ENCODE data around the gene CRIP2.

DNA sequence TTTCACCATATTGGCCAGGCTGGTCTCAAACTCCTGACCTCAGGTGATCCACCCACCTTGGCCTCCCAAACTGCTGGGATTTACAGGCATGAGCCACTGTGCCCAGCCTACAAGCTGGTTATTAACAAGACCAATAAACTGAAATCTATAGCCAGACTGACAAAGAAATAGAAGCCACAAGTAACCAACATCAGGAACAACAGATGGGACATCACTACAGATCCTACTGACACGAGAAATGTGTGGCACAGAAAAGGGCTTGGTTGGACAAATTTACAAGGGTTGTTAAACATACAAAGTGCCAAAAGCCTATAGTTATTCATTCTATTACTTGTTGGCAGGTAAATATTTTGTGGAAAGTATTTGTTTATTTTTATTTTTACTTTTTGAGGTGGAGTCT, 43.4 kb upstream of the CRIP2 start:
- TF ChIP-seq CTCF (conservative IDR thresholded peaks at IDR 0.05; ENCODE audit: low read depth, low read length), result no peak
- no peak for TF ChIP-seq EZH2 (IDR thresholded peaks at IDR 0.05; ENCODE audit: borderline replicate concordance, low read depth, low read length, poor library complexity, severe bottlenecking)

Measured in A673 (cell line).